ENCODE data around the gene NAGS.

Gene NAGS

DNA sequence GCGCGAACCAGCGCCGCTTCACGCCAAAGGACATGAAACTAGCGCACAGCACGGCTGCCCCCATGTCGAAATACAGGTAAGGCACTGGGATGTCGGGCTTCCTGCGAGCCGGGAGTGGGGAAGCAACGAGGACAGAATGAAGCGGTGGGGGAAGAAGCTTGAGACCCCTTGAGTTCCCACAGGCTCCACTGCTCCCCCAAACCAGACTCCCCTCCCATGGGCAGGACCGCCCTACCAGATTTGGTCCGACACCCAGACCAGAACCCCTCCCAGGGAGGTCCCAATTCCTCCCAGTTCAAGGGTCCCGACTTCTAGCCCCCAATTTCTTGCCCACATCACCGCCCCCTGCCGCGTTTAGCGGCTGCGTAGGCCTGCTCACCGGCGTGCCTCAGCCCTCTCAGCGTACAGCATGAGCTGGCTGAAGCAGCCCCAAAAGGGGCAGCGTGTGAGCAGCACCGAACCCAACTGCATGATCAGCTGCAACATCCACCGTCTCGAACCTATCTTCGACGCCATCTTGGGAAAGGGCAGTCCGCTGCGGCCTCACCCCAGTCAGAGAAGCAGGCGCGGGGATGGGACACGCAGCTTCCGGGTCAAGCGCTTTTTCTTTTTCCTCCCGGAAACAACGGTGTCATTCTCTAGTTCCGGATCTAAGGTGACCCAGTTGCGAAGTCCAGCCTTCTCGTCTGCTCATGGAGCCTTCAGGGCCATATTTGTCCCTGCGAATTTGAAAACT is 10.2 kb downstream of the NAGS start, which contains the start of gene TMEM101:
Gene TMEM101 (minus strand): TSS at position 527 of the 736 bp plus-strand sequence. CDS start 11 bp downstream, at position 516.
- peak within 1 kb of the TSS; percentile 64 for H3K27ac ChIP-seq (ENCODE audit: extremely low read depth, low read depth, low read length)
- no peaks in the 10 kb centered on the region for H3K9me3 ChIP-seq (ENCODE audit: control insufficient read depth, insufficient read depth, low read depth, low read length)
- POLR2A ChIA-PET, result interaction anchor here (0.6 to 1.1 kb wide), 6 partner anchors 8 to 298 kb away, joined by 3 to 9 read pairs (median 4); partner anchors contain the start of gene TMUB2
- H3K36me3 ChIP-seq (ENCODE audit: control insufficient read depth in 2 of 2, insufficient read depth in 1 of 2, low read length in 2 of 2), result peaks cover 0 to 24% of the 10 kb centered on the region in 2 experiments; a peak in 1 of 3 replicates
- peaks cover 11% of the 10 kb centered on the region; the same call in 1 of the 2 replicates for H3K4me1 ChIP-seq (ENCODE audit: control insufficient read depth, insufficient read depth, low read length)
- CTCF ChIA-PET, result interaction anchor here (0.6 kb wide), 1 partner anchor 13 kb away, joined by 4 read pairs; no protein-coding TSS in a partner anchor
- H3K4me3 ChIP-seq (ENCODE audit: low read depth, low read length), result peak within 1 kb of the TSS; percentile 75
- peak; percentile 43; the same call in 1 of the 2 replicates for TF ChIP-seq ZNF366 (tag by site-specific recombination; conservative IDR thresholded peaks at IDR 0.05)
- peak; percentile 76 for TF ChIP-seq PATZ1 (tag by site-specific recombination; IDR thresholded peaks at IDR 0.05)
- TF ChIP-seq ZNF10 (tag by site-specific recombination; IDR thresholded peaks at IDR 0.05), result peak; percentile 90
- TF ChIP-seq ZNF121 (tag by site-specific recombination; IDR thresholded peaks at IDR 0.05), result peak; percentile 64; the same call in 1 of the 2 replicates
- peak; percentile 94 for TF ChIP-seq ZNF76 (tag by site-specific recombination; IDR thresholded peaks at IDR 0.05; ENCODE audit: borderline replicate concordance, low read depth)
- no peak for TF ChIP-seq ZNF266 (tag by site-specific recombination; IDR thresholded peaks at IDR 0.05; ENCODE audit: low read depth)
- no peak for TF ChIP-seq ZNF514 (tag by site-specific recombination; IDR thresholded peaks at IDR 0.05)
- peak; percentile 93 for TF ChIP-seq ZBTB7A (tag by site-specific recombination; IDR thresholded peaks at IDR 0.05; ENCODE audit: low read depth)
- TF ChIP-seq KLF8 (tag by site-specific recombination; IDR thresholded peaks at IDR 0.05), result peak; percentile 96
- TF ChIP-seq GLIS1 (tag by site-specific recombination; IDR thresholded peaks at IDR 0.05), result peak; percentile 29; the same call in 1 of the 2 replicates
- peak; percentile 60 for TF ChIP-seq ZNF664 (tag by site-specific recombination; IDR thresholded peaks at IDR 0.05)
- TF ChIP-seq ZNF423 (tag by site-specific recombination; IDR thresholded peaks at IDR 0.05), result no peak
- peak; percentile 90 for TF ChIP-seq KLF16 (tag by site-specific recombination; IDR thresholded peaks at IDR 0.05)
- no peak for TF ChIP-seq ZNF791 (tag by site-specific recombination; IDR thresholded peaks at IDR 0.05)
- TF ChIP-seq ZNF830 (tag by site-specific recombination; IDR thresholded peaks at IDR 0.05; ENCODE audit: low read depth), result no peak
- TF ChIP-seq HOXA7 (CRISPR knock-in tag; IDR thresholded peaks at IDR 0.05; ENCODE audit: borderline replicate concordance), result no peak
- peak; percentile 95 for TF ChIP-seq ZNF501 (tag by site-specific recombination; IDR thresholded peaks at IDR 0.05)
- TF ChIP-seq, protein P1, sequence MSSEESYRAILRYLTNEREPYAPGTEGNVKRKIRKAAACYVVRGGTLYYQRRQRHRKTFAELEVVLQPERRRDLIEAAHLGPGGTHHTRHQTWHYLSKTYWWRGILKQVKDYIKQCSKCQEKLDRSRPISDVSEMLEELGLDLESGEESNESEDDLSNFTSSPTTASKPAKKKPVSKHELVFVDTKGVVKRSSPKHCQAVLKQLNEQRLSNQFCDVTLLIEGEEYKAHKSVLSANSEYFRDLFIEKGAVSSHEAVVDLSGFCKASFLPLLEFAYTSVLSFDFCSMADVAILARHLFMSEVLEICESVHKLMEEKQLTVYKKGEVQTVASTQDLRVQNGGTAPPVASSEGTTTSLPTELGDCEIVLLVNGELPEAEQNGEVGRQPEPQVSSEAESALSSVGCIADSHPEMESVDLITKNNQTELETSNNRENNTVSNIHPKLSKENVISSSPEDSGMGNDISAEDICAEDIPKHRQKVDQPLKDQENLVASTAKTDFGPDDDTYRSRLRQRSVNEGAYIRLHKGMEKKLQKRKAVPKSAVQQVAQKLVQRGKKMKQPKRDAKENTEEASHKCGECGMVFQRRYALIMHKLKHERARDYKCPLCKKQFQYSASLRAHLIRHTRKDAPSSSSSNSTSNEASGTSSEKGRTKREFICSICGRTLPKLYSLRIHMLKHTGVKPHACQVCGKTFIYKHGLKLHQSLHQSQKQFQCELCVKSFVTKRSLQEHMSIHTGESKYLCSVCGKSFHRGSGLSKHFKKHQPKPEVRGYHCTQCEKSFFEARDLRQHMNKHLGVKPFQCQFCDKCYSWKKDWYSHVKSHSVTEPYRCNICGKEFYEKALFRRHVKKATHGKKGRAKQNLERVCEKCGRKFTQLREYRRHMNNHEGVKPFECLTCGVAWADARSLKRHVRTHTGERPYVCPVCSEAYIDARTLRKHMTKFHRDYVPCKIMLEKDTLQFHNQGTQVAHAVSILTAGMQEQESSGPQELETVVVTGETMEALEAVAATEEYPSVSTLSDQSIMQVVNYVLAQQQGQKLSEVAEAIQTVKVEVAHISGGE (tag by site-specific recombination; conservative IDR thresholded peaks at IDR 0.05; ENCODE audit: low read depth), result peak; percentile 100
- peak; percentile 59; the same call in 1 of the 2 replicates for TF ChIP-seq ZNF777 (tag by site-specific recombination; IDR thresholded peaks at IDR 0.05; ENCODE audit: borderline replicate concordance)
- peak; percentile 49; the same call in 1 of the 2 replicates for TF ChIP-seq ZNF792 (tag by site-specific recombination; IDR thresholded peaks at IDR 0.05)
- TF ChIP-seq BCL6B (tag by site-specific recombination; IDR thresholded peaks at IDR 0.05), result no peak; the same call in 1 of the 2 replicates
- TF ChIP-seq ZSCAN5A (tag by site-specific recombination; IDR thresholded peaks at IDR 0.05), result peak; percentile 99
- TF ChIP-seq KLF10 (tag by site-specific recombination; IDR thresholded peaks at IDR 0.05), result peak; percentile 53; the same call in 1 of the 2 replicates
- no peak for TF ChIP-seq ZNF211 (tag by site-specific recombination; IDR thresholded peaks at IDR 0.05; ENCODE audit: low read depth)
- TF ChIP-seq ZNF23 (tag by site-specific recombination; IDR thresholded peaks at IDR 0.05; ENCODE audit: borderline replicate concordance), result no peak
- TF ChIP-seq, protein P2, sequence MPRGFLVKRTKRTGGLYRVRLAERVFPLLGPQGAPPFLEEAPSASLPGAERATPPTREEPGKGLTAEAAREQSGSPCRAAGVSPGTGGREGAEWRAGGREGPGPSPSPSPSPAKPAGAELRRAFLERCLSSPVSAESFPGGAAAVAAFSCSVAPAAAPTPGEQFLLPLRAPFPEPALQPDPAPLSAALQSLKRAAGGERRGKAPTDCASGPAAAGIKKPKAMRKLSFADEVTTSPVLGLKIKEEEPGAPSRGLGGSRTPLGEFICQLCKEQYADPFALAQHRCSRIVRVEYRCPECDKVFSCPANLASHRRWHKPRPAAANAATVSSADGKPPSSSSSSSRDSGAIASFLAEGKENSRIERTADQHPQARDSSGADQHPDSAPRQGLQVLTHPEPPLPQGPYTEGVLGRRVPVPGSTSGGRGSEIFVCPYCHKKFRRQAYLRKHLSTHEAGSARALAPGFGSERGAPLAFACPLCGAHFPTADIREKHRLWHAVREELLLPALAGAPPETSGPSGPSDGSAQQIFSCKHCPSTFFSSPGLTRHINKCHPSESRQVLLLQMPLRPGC (tag by site-specific recombination; IDR thresholded peaks at IDR 0.05), result peak; percentile 90
- TF ChIP-seq IKZF3 (tag by site-specific recombination; IDR thresholded peaks at IDR 0.05), result peak; percentile 49; the same call in 1 of the 2 replicates
- TF ChIP-seq MEIS1 (CRISPR knock-in tag; IDR thresholded peaks at IDR 0.05; ENCODE audit: borderline replicate concordance), result no peak

Measured in HEK293 (cell line).